HG02852 (cell line): ENCODE results near the gene NRXN2.

Source experiments
- ATAC-seq: cut with Tn5 transposase; IDR thresholded peaks from one replicate; pipeline ENCODE4 v1.9.1; 2021; ENCODE audit warnings: mild to moderate bottlenecking, moderate library complexity; ENCODE audit not compliant: unreplicated experiment

The NRXN2 gene

DNA sequence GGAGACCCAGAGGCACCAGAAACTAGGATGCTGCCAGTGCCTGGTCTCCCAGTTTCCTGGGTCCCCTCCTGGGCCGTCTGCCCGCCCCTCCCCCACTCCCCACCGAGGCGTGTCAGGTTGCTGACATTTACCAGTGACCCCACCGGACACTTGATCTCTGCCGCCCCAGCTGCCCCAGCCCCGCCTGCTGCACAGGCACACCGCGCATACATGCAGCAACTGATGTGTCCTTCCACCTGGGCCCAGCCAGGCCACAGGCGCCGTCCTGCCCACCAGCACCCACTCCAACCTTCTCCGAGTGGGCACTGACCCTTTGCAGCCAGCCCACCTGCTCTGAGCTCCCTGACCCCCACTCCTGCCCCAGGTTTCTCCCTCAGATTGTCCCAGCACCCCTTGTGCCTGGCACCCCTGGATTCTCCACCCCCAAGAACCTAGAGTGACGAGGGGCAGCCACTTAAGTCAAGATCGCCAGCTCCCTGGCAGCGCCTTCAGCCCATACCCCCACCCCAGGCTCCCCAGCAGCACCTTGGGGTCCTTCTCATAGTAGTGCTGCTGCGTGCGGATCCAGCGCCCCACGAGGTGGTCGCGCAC lies 36.2 kb upstream of the NRXN2 start:
- ATAC-seq: no peak

DNA sequence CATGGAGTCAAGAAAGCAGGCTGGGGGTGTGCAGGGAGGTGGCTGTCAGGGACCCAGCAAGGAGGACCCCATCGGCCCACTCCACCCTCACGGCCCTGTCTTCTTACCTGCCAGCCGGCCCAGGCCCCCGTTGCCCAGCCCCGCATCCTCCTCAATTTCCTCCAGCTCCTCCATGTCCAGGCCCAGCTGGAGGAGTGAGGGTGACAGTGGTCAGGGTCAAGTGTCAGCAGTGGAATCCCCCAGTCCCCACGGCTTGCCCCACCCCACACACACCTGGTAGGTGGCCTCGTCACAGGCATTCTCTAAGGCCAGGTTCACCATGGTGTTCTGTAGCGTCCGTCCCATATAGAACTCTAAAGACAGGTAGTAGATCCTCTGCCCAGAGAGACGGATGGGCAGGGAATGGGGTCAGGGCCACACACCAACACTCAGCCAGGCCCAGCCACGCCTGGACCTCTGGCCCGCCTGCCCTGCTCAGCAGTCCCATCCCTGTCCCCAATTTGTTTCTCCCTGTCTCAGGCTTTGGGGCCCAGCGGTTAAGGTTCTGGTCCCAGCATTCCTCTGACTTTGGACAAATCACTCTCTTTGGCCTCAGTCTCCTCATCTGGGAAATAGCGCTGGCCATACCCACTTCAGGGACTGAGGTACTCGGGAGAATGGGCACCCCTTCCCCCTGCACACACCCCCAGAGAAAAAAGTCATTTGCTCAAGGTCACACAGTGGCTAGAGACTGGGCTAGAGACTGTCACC lies 35.5 kb upstream of the NRXN2 start:
- ATAC-seq: no peak

DNA sequence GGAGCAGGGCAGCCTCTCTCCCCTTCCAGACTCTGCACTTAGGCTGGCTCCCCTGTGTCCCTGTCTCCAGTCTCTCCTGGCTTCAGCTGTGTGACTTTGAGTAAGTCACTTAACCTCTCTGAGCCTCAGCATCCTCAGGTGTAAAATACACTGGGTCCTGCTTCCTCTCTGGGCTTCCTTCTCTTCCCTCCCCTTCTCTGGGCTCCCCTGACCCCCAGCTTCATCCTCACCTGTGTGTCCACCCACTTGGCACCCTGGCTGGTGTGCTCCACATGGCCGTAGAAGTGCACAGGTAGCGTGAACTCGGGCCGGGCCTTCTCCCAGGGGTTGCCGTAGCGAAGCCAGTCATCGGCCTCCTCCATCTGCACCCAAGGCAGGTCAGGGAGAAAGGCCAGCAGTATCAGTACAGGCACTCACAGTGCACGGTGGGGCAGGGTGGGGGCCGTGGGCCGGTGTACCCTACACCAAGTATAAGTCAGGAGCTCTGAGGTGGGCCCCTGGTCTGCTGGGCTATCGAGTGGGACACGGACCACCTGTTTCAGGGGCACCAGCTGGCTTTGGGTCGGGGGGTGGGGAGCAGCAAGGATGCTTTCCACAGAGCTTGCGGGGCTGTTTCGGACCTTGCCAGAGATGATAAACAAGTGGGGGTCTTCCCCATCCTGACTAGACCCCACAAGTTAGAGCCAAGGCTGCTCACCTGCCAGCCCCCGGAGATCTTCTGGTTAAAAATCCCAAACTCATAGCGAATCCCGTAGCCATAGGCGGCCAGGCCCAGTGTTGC lies 34.7 kb upstream of the NRXN2 start:
- no peak for ATAC-seq

DNA sequence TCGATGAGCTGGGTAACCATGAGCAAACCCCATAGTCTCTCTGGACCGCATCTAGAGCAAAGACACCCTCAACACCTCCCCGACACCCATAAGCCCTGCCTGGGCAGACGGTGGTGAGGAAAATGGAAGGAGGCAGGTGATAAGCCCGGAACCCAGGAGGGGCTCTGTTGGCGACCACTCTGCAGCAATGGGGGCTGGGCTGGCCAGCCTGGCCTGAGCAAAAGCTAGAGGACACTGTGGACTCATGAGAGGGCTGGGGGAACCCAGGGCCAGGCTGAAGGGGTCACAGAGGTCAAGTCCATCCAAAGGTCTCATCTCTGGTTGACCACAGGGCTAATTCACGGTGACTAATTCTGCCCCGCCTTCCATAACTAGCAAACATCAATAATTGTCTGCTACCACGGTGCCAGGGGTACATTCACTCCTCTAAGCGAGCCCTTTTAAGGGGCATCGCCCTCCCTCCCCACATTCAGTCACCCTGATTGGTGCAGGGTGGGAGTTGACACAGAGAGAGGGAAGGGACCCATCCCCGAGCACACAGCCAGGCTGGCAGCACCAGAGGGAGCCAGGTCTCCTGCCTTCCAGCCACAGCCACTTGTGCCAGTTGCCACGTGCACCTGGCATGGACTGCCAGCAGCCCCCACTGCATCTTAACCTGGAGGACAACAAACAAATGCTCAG lies 32.8 kb upstream of the NRXN2 start:
- ATAC-seq: no peak

DNA sequence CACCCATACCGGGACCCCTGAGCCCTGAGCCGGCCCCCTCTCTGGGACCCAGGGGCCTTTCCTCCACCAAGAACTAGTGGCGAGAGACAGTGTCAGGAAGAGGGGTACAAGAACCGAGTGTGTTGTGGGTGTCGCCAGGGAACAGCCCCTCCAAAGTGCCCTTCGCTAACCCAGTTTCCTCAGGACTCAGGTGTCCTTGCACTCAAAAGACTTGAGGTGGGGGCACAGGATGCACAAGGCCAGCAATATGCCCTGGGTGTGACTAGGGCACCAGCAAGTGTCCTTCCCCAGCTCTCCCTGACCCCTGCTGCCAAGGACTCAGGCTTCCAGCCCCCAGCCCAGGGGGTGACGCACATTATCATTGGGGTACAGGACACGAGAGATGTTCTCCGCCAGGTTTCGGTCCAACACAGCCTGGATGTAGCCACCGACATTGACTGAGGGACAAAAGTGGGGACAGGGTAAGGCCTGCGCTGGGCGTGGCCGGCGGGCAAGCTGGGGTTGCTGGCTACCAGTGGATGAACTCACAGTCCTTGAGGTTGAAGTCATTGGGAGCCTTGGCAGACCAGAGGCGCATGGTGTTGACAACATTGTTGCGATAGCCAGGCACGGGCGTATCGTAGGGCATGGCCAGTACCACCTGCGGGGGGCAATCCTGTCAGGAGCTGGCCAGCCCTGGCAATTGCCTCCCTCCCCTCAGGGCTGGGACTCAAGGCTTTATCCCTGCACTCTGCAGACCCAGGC lies 32.1 kb upstream of the NRXN2 start:
- ATAC-seq: no peak

DNA sequence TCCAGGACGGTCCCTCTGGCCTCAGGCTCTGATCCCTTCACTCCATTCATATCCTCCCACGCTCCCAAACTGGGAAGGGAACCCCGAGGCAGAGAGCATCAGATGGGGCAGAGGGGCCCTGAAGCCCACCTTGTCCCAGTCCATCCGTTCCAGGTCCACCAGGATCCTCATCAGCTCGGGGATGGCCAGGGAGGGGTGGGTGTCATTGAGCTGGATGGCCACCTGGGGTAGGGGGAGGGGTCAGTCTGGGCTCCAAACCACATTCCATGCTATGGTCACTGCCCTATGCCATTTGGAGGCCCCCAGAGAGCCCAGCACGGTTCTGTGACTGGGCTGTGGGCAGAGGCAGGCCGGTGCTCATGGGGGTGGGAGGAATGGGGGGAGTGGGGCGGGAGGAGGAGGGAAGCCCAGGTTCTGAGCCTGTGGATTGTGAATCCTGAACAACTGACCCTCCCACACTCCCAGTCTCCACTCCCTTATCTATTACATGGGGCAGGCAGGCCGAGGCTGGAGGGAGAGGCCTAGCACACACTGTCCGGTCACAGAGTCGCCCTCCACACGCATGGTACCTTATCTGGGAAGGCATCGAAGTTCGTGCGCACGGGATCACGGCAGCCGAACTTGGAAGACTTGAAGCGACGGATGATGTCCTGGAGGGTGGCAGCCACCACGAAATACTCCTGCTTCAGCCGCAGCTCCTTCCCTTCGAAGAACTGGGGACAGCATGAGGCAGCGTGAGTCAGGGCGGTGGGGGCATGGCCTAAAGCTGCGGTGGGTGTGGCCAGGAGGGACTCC lies 31.3 kb upstream of the NRXN2 start:
- ATAC-seq: no peak

GRCh38 chr11:64753380-64754123 lies 30.6 kb upstream of the NRXN2 start:
- no peak for ATAC-seq

DNA sequence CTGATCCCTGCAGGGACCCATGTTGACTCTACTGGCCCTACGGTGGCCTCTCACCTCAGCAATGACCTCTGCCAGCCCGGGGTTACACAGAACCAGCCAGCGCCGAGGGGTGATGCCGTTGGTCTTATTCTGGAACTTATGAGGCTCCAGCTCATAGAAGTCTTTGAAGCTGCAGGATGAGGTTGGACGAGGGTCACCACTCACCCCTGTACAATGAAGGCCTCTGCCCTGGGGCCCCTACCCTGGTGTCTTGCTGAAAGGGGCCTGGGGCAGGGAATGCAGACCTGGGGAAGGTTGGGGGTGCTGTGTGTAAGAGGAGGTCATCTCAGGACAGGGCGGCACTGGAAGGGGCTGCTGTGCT lies 30.0 kb upstream of the NRXN2 start:
- ATAC-seq: no peak

- no peak for ATAC-seq
Observed at GRCh38 chr11:64752175-64752970, 29.4 kb upstream of the NRXN2 start.

GRCh38 chr11:64751580-64751979 lies 28.6 kb upstream of the NRXN2 start:
- no peak for ATAC-seq

DNA sequence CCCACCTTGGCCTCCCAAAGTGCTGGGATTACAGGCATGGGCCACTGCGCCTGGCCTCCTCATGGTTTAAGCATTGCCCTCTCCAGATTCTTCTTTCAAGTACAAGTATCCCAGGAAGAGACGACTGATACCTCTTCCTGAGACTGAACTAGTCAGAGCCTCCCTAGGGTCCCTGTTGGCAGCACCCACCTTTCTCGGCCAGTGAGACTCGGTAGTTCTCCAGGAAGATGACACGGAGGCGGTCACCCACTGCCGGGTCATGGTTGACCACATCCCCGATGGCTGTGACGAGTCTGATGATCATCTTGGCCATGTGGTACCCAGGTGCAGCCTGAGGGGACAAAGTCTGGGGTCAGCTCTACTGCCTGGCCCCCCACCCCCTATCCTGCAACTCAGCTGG lies 28.1 kb upstream of the NRXN2 start:
- ATAC-seq: no peak

DNA sequence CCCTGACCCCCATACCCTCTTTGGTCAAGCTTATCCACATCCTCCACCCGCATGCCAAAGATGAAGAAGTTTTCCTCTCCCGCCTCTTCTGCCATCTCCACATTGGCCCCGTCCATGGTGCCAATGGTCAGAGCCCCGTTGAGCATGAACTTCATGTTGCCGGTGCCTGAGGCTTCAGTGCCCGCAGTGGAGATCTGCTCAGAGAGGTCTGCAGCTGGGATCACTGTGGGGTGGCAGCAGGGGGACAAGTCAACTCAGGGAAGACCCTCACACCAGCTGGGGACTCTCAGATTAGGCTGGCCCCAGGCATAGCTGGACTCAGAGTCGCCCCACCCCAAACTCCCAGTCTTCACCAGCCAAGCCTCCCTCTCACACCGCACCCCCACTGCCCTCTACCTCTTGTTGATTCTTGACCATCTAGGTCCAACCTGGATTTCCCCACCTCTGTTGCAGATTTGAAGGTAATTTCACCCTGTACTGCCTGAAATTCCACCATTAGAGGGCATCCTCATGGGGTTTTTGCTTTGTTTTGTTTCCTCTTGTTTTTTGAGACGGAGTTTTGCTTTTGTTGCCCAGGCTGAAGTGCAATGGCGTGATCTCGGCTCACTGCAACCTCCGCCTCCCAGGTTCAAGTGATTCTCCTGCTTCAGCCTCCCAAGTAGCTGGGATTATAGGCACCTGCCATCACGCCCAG lies 27.5 kb upstream of the NRXN2 start:
- no peak for ATAC-seq

DNA sequence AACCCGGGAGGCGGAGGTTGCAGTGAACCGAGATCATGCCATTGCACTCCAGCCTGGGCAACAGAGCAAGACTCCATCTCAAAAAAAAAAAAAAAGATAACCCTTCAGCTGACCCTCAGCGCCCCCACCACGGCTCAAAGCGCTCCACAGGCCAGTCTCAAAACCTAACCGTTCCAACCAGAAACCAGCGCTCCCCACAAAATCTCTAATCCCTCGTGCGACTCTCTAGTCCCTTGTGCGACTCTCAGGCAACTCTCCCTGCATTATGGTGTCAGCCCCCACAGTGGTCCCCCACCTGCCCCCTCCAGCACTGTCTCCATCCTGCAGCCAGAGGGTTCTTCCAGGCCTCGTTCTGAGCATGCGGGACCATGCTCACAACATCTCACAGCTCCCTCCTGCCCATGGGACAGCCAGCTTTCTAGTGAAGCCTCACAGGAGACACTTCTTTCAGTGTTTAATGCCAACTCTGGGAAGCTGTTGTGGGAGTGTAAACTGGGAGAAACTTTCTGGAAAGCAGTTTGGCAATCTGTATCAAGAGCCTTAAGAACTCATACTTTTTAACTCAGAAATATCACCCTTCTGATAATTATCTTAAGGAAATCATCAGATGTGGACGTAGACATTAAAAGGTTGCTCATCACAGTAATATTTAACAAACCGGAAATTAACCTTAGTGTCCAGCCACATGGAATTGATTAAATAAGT lies 25.1 kb upstream of the NRXN2 start:
- ATAC-seq: no peak

GRCh38 chr11:64746486-64746885 lies 23.5 kb upstream of the NRXN2 start:
- ATAC-seq: no peak

DNA sequence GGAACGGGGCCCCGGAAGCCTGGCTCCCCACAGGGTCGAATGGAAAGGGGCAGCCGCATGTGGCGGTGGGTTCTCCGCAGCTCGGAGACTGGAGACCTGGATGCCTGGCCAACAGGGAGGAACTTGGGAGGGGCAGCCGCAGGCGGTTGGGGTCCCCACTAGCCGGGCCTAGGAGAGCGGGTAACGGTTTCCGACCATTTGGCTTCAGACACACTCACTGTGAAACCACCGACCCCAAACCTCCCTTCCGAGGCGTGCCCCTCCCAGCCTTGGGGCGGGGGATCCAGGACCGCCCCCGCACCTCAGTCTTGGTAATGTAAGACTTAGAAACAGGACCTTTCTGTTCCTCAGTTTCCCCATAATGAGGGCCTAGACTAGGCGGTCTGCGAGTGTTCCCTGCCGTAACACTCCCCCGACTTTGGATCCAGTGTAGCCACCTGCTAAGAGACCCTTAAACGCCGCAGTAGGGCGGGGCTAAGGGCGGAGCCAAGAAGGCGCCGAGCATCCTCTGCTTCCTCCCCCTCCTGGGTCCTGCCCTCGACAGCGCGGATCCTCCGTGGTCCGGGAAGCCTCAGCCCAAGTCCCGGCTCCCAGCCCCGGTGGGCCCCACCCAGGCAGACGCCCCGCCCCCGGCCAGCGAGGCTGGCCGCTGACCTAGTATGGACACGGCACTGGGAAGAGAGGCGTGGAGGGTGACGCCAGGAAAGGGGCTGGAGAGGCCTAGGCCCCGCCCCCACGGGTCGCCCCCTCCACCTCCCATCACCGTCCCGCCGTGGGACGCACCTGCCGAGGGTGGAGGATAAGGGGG lies 22.7 kb upstream of the NRXN2 start:
- ATAC-seq: no peak

GRCh38 chr11:64745189-64745520 lies 22.2 kb upstream of the NRXN2 start:
- ATAC-seq: no peak
